GM12878 (cell line): ENCODE data around the gene DPM1.

Experiments
- BCLAF1 ChIP-seq: fragments of 450-650 bp; IDR thresholded peaks from 2 replicates; pipeline ENCODE4 v1.6.1; 2017; ENCODE audit warnings: antibody characterized with exemption, mild to moderate bottlenecking, moderate library complexity
- BHLHE40 ChIP-seq, 2 experiments: fragments of 450-650 bp in 1 of 2; IDR thresholded peaks; 2 replicates each; pipeline ENCODE4 v1.6.1; 2011 to 2017; ENCODE audit warnings: low read depth in 2 of 2, borderline replicate concordance in 1 of 2, improper control_type of control experiment in 1 of 2, low read length in 1 of 2, mild to moderate bottlenecking in 1 of 2
- CTCF ChIP-seq, 3 experiments: IDR thresholded peaks in 2 of 3; conservative IDR thresholded peaks in 1 of 3; 2 replicates each; pipeline ENCODE4 v1.5.1; 2011; ENCODE audit warnings: low read depth in 3 of 3, low read length in 3 of 3, mild to moderate bottlenecking in 3 of 3, control low read depth in 2 of 3, moderate library complexity in 2 of 3, inconsistent platforms in 1 of 3, mixed read lengths in 1 of 3; ENCODE audit not compliant: control insufficient read depth in 2 of 3, insufficient read depth in 1 of 3; ENCODE audit errors: extremely low read depth in 1 of 3
- EZH2 ChIP-seq: IDR thresholded peaks from 2 replicates; pipeline ENCODE4 v1.6.1; 2012; ENCODE audit warnings: low read depth, mild to moderate bottlenecking, control low read depth, inconsistent platforms, low read length, borderline replicate concordance; ENCODE audit not compliant: control insufficient read depth
- FOS ChIP-seq: IDR thresholded peaks from 3 replicates; pipeline ENCODE4 v1.6.1; 2011; ENCODE audit warnings: borderline replicate concordance; ENCODE audit not compliant: insufficient read length; ENCODE audit errors: extremely low read depth
- FOXK2 ChIP-seq: fragments of 450-650 bp; IDR thresholded peaks from 2 replicates; pipeline ENCODE4 v1.6.1; 2017; ENCODE audit warnings: mild to moderate bottlenecking, moderate library complexity
- POLR2A ChIP-seq: IDR thresholded peaks from 2 replicates; pipeline ENCODE4 v1.6.1; 2011; ENCODE audit warnings: low read depth, mild to moderate bottlenecking, low read length
- SRF ChIP-seq, 2 experiments: IDR thresholded peaks; 2 replicates each; pipeline ENCODE4 v1.6.1; 2011; ENCODE audit warnings: low read depth in 2 of 2, low read length in 2 of 2, mild to moderate bottlenecking in 1 of 2, moderate library complexity in 1 of 2
- TAF1 ChIP-seq: IDR thresholded peaks from 2 replicates; pipeline ENCODE4 v1.6.1; 2011; ENCODE audit warnings: mild to moderate bottlenecking, low read depth, low read length, borderline replicate concordance
- ZZZ3 ChIP-seq: IDR thresholded peaks from 2 replicates; pipeline ENCODE4 v1.6.1; 2011; ENCODE audit warnings: low read depth; ENCODE audit not compliant: control insufficient read depth, insufficient read length
- TF ChIP-seq, protein P1 (sequence below): IDR thresholded peaks from 2 replicates; pipeline ENCODE4 v1.6.1; 2012; ENCODE audit warnings: mild to moderate bottlenecking, low read depth, low read length

DNA sequence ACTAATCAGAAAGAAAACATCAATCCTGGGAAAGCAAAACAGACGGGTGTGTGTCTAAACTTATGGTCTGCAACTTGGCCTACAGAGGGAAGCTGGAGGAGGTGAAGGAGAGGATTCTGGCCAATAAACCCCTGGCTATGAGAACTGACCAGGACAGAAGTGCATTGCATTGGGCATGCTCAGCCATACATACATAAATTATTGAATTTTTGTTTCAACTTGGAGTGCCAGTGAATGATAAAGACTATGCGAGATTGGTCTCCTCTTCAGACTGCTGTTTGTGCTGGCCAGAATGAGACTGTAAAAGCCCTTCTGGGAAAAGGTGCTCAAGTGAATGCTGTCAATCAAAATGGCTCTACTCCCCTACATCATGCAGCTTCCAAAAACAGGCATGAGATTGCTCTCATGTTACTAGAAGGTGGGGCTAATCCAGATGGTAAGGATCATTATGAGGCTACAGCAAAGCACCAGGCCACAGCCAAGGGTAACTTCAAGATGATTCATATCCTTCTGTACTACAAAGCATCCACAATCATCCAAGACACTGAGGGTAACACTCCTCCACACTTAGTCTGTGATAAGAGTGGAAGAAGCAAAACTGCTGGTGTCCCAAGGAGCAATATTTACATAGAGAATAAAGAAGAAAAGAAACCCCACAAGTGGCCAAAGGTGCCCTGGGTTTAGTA, 44.5 kb downstream of the DPM1 start:
- TF ChIP-seq BCLAF1 (no peak), POLR2A (no peak), FOS (no peak), CTCF (IDR thresholded peaks at IDR 0.05 in 2 of 3, conservative IDR thresholded peaks at IDR 0.05 in 1 of 3; ENCODE audit: control insufficient read depth in 2 of 3, extremely low read depth in 1 of 3, insufficient read depth in 1 of 3, low read depth in 3 of 3, low read length in 3 of 3) (no peak), EZH2 (no peak), BHLHE40 (IDR thresholded peaks at IDR 0.05; ENCODE audit: borderline replicate concordance in 1 of 2, low read depth in 2 of 2, low read length in 1 of 2) (no peak), FOXK2 (no peak), SRF (IDR thresholded peaks at IDR 0.05; ENCODE audit: low read depth in 2 of 2, low read length in 2 of 2) (no peak), ZZZ3 (no peak), TAF1 (no peak)
- TF ChIP-seq, protein P1, sequence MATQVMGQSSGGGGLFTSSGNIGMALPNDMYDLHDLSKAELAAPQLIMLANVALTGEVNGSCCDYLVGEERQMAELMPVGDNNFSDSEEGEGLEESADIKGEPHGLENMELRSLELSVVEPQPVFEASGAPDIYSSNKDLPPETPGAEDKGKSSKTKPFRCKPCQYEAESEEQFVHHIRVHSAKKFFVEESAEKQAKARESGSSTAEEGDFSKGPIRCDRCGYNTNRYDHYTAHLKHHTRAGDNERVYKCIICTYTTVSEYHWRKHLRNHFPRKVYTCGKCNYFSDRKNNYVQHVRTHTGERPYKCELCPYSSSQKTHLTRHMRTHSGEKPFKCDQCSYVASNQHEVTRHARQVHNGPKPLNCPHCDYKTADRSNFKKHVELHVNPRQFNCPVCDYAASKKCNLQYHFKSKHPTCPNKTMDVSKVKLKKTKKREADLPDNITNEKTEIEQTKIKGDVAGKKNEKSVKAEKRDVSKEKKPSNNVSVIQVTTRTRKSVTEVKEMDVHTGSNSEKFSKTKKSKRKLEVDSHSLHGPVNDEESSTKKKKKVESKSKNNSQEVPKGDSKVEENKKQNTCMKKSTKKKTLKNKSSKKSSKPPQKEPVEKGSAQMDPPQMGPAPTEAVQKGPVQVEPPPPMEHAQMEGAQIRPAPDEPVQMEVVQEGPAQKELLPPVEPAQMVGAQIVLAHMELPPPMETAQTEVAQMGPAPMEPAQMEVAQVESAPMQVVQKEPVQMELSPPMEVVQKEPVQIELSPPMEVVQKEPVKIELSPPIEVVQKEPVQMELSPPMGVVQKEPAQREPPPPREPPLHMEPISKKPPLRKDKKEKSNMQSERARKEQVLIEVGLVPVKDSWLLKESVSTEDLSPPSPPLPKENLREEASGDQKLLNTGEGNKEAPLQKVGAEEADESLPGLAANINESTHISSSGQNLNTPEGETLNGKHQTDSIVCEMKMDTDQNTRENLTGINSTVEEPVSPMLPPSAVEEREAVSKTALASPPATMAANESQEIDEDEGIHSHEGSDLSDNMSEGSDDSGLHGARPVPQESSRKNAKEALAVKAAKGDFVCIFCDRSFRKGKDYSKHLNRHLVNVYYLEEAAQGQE, result no peak
